Ishikawa (cell line): ENCODE results near the gene SERGEF.

ENCODE experiments used
- CEBPB ChIP-seq: IDR thresholded peaks from 2 replicates; pipeline ENCODE4 v1.6.1; 2012
- CREB1 ChIP-seq: IDR thresholded peaks from 2 replicates; pipeline ENCODE4 v1.6.1; 2012; ENCODE audit warnings: low read depth
- EGR1 ChIP-seq: IDR thresholded peaks from 2 replicates; pipeline ENCODE4 v1.6.1; 2012
- EP300 ChIP-seq: IDR thresholded peaks from 2 replicates; pipeline ENCODE4 v1.6.1; 2012; ENCODE audit warnings: borderline replicate concordance
- FOXM1 ChIP-seq: IDR thresholded peaks from 2 replicates; pipeline ENCODE4 v1.6.1; 2012; ENCODE audit warnings: low read depth, borderline replicate concordance
- MAX ChIP-seq: IDR thresholded peaks from 2 replicates; pipeline ENCODE4 v1.6.1; 2012
- RAD21 ChIP-seq: IDR thresholded peaks from 2 replicates; pipeline ENCODE4 v1.6.1; 2012; ENCODE audit warnings: low read depth
- REST ChIP-seq: IDR thresholded peaks from 2 replicates; pipeline ENCODE4 v1.6.1; 2012; ENCODE audit warnings: low read depth, mild to moderate bottlenecking
- TAF1 ChIP-seq: IDR thresholded peaks from 2 replicates; pipeline ENCODE4 v1.6.1; 2012; ENCODE audit warnings: low read depth, mild to moderate bottlenecking
- TCF12 ChIP-seq: IDR thresholded peaks from 2 replicates; pipeline ENCODE4 v1.6.1; 2012; ENCODE audit warnings: low read depth
- TEAD4 ChIP-seq: IDR thresholded peaks from 2 replicates; pipeline ENCODE4 v1.6.1; 2012
- USF1 ChIP-seq: IDR thresholded peaks from 2 replicates; pipeline ENCODE4 v1.6.1; 2012
- YY1 ChIP-seq: IDR thresholded peaks from 2 replicates; pipeline ENCODE4 v1.6.1; 2012; ENCODE audit warnings: low read depth
- ZBTB7A ChIP-seq: IDR thresholded peaks from 2 replicates; pipeline ENCODE4 v1.6.1; 2012; ENCODE audit warnings: low read depth

- no peak for TF ChIP-seq USF1
- no peak for TF ChIP-seq EP300
- no peak for TF ChIP-seq EGR1
- no peak for TF ChIP-seq TEAD4
- TF ChIP-seq FOXM1 = no peak
- TF ChIP-seq RAD21 = peak; percentile 53
- TF ChIP-seq ZBTB7A = no peak
- TF ChIP-seq YY1 = no peak
- TF ChIP-seq TCF12 = no peak
- no peak for TF ChIP-seq TAF1
- TF ChIP-seq MAX = no peak
- no peak for TF ChIP-seq CREB1
- no peak for TF ChIP-seq REST
- no peak for TF ChIP-seq CEBPB
Measured at GRCh38 chr11:17827006-17827405, 185.8 kb downstream of the SERGEF start.
